SK-N-SH (cell line): ENCODE results near the gene ATP11A. TPM values are rescaled to one million over a fixed set of nuclear protein-coding genes. Genes with fewer than 3 reads are reported as not detected.

Experiments used
- CTCF ChIA-PET: fragments of 300-600, 350-600 bp; formaldehyde crosslinking; extraction: SDS; loops from one replicate; lab custom pipeline; 2021; lab: Yijun Ruan, JAX
- POLR2A ChIA-PET: fragments of 350-600 bp; sonication (Branson Sonifier 250); formaldehyde crosslinking; extraction: SDS; loops from one replicate; lab custom pipeline; 2020; ENCODE audit warnings: antibody characterized with exemption, inconsistent platforms; lab: Yijun Ruan, JAX
- DNase-seq: peaks from one replicate; pipeline ENCODE4 v3.0.0; 2012
- H2AFZ ChIP-seq: fragments of 200-600 bp; sonication (generic); 2 replicates; pipeline ENCODE4 v1.8.1; 2016; ENCODE audit warnings: antibody characterized with exemption, mild to moderate bottlenecking, low read depth
- H3F3A ChIP-seq: fragments of 200-600 bp; sonication (generic); replicated peaks from 2 replicates; pipeline ENCODE3; 2016; ENCODE audit warnings: antibody characterized with exemption, mild to moderate bottlenecking; ENCODE audit not compliant: insufficient read depth
- H3K27ac ChIP-seq, 2 experiments: fragments of 200-500 bp in 1 of 2; fragments of 200-600 bp in 1 of 2; sonication (Bioruptor generic) in 1 of 2; sonication (generic), shearing (Covaris generic) in 1 of 2; 2 replicates each; pipeline versions ENCODE4 v1.5.1 to v1.6.1; 2014 to 2016; ENCODE audit warnings: low read depth in 2 of 2, inconsistent platforms in 1 of 2, low read length in 1 of 2, mild to moderate bottlenecking in 1 of 2, mixed read lengths in 1 of 2
- H3K27me3 ChIP-seq: fragments of 200-600 bp; sonication (generic), shearing (Covaris generic); 2 replicates; pipeline ENCODE4 v1.6.1; 2016; ENCODE audit warnings: mixed run types; ENCODE audit not compliant: insufficient read depth
- H3K36me3 ChIP-seq, 2 experiments: fragments of 200-500 bp in 1 of 2; fragments of 200-600 bp in 1 of 2; sonication (Bioruptor generic) in 1 of 2; sonication (generic) in 1 of 2; replicated peaks in 1 of 2; 2 replicates each; pipeline versions ENCODE3 to v1.5.1; 2014 to 2016; ENCODE audit warnings: low read length in 1 of 2, mild to moderate bottlenecking in 1 of 2; ENCODE audit not compliant: insufficient read depth in 2 of 2, control insufficient read depth in 1 of 2
- H3K4me1 ChIP-seq, 2 experiments: fragments of 200-500 bp in 1 of 2; fragments of 200-600 bp in 1 of 2; sonication (Bioruptor generic) in 1 of 2; sonication (generic), shearing (Covaris generic) in 1 of 2; 2 replicates each; pipeline versions ENCODE4 v1.5.1 to v1.6.1; 2014 to 2016; ENCODE audit warnings: low read depth in 1 of 2, low read length in 1 of 2, mixed run types in 1 of 2; ENCODE audit not compliant: insufficient read depth in 2 of 2, control insufficient read depth in 1 of 2
- H3K4me2 ChIP-seq: fragments of 200-600 bp; sonication (generic), shearing (Covaris generic); 2 replicates; pipeline ENCODE4 v1.6.1; 2017; ENCODE audit warnings: mixed run types
- H3K4me3 ChIP-seq, 2 experiments: fragments of 200-500 bp in 1 of 2; fragments of 200-600 bp in 1 of 2; sonication (Bioruptor generic) in 1 of 2; sonication (generic), shearing (Covaris generic) in 1 of 2; 2 replicates each; pipeline versions ENCODE4 v1.5.1 to v1.8.1; 2014 to 2016; ENCODE audit warnings: low read depth in 2 of 2, inconsistent platforms in 1 of 2, low read length in 1 of 2, mild to moderate bottlenecking in 1 of 2, mixed read lengths in 1 of 2, moderate library complexity in 1 of 2
- H3K79me2 ChIP-seq: fragments of 200-600 bp; sonication (generic); 2 replicates; pipeline ENCODE4 v1.8.1; 2017; ENCODE audit warnings: mild to moderate bottlenecking; ENCODE audit not compliant: insufficient read depth
- H3K9ac ChIP-seq: fragments of 200-600 bp; sonication (generic); 2 replicates; pipeline ENCODE4 v1.6.1; 2017; ENCODE audit warnings: mixed run types
- H3K9me2 ChIP-seq: fragments of 200-600 bp; sonication (generic); 2 replicates; pipeline ENCODE4 v1.6.1; 2017; ENCODE audit warnings: mixed run types
- H3K9me3 ChIP-seq: fragments of 200-600 bp; sonication (generic); 2 replicates; pipeline ENCODE4 v1.6.1; 2017; ENCODE audit warnings: mixed run types, mild to moderate bottlenecking, moderate library complexity
- H4K20me1 ChIP-seq: fragments of 200-600 bp; sonication (generic); 2 replicates; pipeline ENCODE4 v1.6.1; 2017; ENCODE audit warnings: mild to moderate bottlenecking, mixed run types; ENCODE audit not compliant: insufficient read depth
- ELF1 ChIP-seq: IDR thresholded peaks from 2 replicates; pipeline ENCODE4 v1.4.0; 2012
- EP300 ChIP-seq, 2 experiments: IDR thresholded peaks; 2 replicates each; pipeline versions ENCODE4 v1.4.0 to v1.6.1; 2012; ENCODE audit warnings: borderline replicate concordance in 1 of 2, low read depth in 1 of 2, low read length in 1 of 2
- EZH2phosphoT487 ChIP-seq: fragments of 200-600 bp; sonication (generic); IDR thresholded peaks from 2 replicates; pipeline ENCODE4 v1.6.1; 2017; ENCODE audit warnings: low read depth, mixed run types, mild to moderate bottlenecking, antibody characterized with exemption, moderate library complexity, borderline replicate concordance
- FOXM1 ChIP-seq: IDR thresholded peaks from 2 replicates; pipeline ENCODE4 v1.4.0; 2012; ENCODE audit warnings: low read depth, mild to moderate bottlenecking
- GATA2 ChIP-seq: sonication (generic); formaldehyde crosslinking; IDR thresholded peaks from 2 replicates; pipeline ENCODE4 v1.5.0; 2020; ENCODE audit warnings: mild to moderate bottlenecking, missing genetic modification reagents
- MEF2A ChIP-seq: IDR thresholded peaks from 2 replicates; pipeline ENCODE4 v1.4.0; 2012; ENCODE audit warnings: low read depth, borderline replicate concordance
- PBX3 ChIP-seq: IDR thresholded peaks from 2 replicates; pipeline ENCODE4; 2012
- YY1 ChIP-seq: IDR thresholded peaks from 2 replicates; pipeline ENCODE4 v1.4.0; 2012; ENCODE audit warnings: low read depth, mild to moderate bottlenecking
- WGBS: methylation state at CpG from one replicate; pipeline ENCODE4 v1.1.6; 2017; ENCODE audit warnings: low lambda C conversion rate; 5-methylcytosine and 5-hydroxymethylcytosine counted together
- polyA plus RNA-seq, 3 experiments: library from polyadenylated mRNA; depleted of rRNA; stranded (reverse); fragments of >200 nt; gene quantifications; 2 replicates each; pipeline ENCODE4 v1.2.3, GENCODE V29; 2012
- TF ChIP-seq, protein P1 (sequence below): IDR thresholded peaks from 2 replicates; pipeline ENCODE4 v1.4.0; 2012; ENCODE audit warnings: low read depth, borderline replicate concordance
- TF ChIP-seq, protein P2 (sequence below): fragments of 200-600 bp; sonication (generic); IDR thresholded peaks from 2 replicates; pipeline ENCODE4 v1.6.1; 2017; ENCODE audit warnings: antibody characterized with exemption, mild to moderate bottlenecking, moderate library complexity
- TF ChIP-seq, protein P3 (sequence below): fragments of 150-350 bp; IDR thresholded peaks from 2 replicates; pipeline ENCODE4 v1.6.1; 2016; ENCODE audit warnings: mild to moderate bottlenecking, low read depth, low read length

Gene ATP11A
- polyA plus RNA-seq, 1 of the 3 experiments (the other 2 are of a cell fraction) = 4.1 TPM

DNA sequence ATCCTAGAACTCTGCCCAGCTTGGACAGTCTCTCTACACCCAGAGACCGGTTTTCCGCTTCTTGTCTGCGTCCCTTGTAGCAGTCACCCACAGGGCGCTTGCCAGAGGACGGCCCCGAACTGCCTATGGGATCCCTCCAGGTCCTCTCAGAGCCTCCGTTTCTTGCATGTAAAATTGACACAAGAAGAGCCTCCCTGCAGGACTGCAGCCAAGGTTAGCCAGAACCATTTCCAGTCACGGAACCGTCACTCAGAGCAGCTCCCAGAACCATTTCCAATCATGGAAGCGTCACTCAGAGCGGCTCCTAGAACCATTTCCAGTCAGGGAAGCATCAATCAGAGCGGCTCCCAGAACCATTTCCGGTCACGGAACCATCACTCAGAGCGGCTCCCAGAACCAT lies 65.5 kb downstream of the ATP11A start:
- Histone ChIP-seq H3K27me3 (no peaks in the 10 kb centered on the region), H2AFZ (no peak overlapping the region), H4K20me1 (no peaks in the 10 kb centered on the region), H3K79me2 (no peaks in the 10 kb centered on the region; the same call in 1 of the 2 replicates), H3K9me3 (no peaks in the 10 kb centered on the region), H3K9ac (no peak overlapping the region), H3F3A (no peaks in the 10 kb centered on the region), H3K27ac (no peak overlapping the region), H3K4me1 (peaks cover 0 to 6% of the 10 kb centered on the region in 2 experiments; a peak in 1 of 4 replicates), H3K4me3 (no peak overlapping the region), H3K9me2 (no peaks in the 10 kb centered on the region), H3K4me2 (no peak overlapping the region), H3K36me3 (peaks cover 0 to 2% of the 10 kb centered on the region in 2 experiments)
- TF ChIP-seq FOXM1 = no peak
- TF ChIP-seq, protein P1, sequence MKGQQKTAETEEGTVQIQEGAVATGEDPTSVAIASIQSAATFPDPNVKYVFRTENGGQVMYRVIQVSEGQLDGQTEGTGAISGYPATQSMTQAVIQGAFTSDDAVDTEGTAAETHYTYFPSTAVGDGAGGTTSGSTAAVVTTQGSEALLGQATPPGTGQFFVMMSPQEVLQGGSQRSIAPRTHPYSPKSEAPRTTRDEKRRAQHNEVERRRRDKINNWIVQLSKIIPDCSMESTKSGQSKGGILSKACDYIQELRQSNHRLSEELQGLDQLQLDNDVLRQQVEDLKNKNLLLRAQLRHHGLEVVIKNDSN = no peak
- TF ChIP-seq, protein P2, sequence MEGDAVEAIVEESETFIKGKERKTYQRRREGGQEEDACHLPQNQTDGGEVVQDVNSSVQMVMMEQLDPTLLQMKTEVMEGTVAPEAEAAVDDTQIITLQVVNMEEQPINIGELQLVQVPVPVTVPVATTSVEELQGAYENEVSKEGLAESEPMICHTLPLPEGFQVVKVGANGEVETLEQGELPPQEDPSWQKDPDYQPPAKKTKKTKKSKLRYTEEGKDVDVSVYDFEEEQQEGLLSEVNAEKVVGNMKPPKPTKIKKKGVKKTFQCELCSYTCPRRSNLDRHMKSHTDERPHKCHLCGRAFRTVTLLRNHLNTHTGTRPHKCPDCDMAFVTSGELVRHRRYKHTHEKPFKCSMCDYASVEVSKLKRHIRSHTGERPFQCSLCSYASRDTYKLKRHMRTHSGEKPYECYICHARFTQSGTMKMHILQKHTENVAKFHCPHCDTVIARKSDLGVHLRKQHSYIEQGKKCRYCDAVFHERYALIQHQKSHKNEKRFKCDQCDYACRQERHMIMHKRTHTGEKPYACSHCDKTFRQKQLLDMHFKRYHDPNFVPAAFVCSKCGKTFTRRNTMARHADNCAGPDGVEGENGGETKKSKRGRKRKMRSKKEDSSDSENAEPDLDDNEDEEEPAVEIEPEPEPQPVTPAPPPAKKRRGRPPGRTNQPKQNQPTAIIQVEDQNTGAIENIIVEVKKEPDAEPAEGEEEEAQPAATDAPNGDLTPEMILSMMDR = no peak
- TF ChIP-seq EZH2phosphoT487 = no peak
- no peak for TF ChIP-seq YY1
- DNase-seq = no peak
- WGBS = 89% methylated on average over 12 of the region's 15 CpGs
- POLR2A ChIA-PET = no interaction called here
- CTCF ChIA-PET = no interaction called here

GRCh38 chr13:112756081-112756480 lies 66.2 kb downstream of the ATP11A start:
- Histone ChIP-seq H3K4me2 (no peak overlapping the region), H3F3A (no peaks in the 10 kb centered on the region), H3K27ac (no peak overlapping the region), H3K9me2 (no peaks in the 10 kb centered on the region), H3K36me3 (peaks cover 0 to 2% of the 10 kb centered on the region in 2 experiments), H3K4me3 (no peak overlapping the region), H3K4me1 (peaks cover 0 to 6% of the 10 kb centered on the region in 2 experiments; a peak in 1 of 4 replicates), H3K9ac (no peak overlapping the region), H3K9me3 (no peaks in the 10 kb centered on the region), H4K20me1 (no peaks in the 10 kb centered on the region), H3K27me3 (no peaks in the 10 kb centered on the region), H3K79me2 (no peaks in the 10 kb centered on the region; the same call in 1 of the 2 replicates), H2AFZ (no peak overlapping the region)
- TF ChIP-seq, protein P3, sequence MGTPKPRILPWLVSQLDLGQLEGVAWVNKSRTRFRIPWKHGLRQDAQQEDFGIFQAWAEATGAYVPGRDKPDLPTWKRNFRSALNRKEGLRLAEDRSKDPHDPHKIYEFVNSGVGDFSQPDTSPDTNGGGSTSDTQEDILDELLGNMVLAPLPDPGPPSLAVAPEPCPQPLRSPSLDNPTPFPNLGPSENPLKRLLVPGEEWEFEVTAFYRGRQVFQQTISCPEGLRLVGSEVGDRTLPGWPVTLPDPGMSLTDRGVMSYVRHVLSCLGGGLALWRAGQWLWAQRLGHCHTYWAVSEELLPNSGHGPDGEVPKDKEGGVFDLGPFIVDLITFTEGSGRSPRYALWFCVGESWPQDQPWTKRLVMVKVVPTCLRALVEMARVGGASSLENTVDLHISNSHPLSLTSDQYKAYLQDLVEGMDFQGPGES = no peak
- TF ChIP-seq GATA2 (CRISPR knock-in tag) = no peak
- TF ChIP-seq MEF2A = no peak
- no peak for TF ChIP-seq EP300 (IDR thresholded peaks at IDR 0.05; ENCODE audit: borderline replicate concordance in 1 of 2, low read depth in 1 of 2, low read length in 1 of 2)
- TF ChIP-seq PBX3 = no peak
- TF ChIP-seq ELF1 = no peak
- TF ChIP-seq, protein P1 = no peak
- ChIA-PET CTCF (no interaction called here), POLR2A (no interaction called here)
- no peak for DNase-seq
- whole genome bisulfite sequencing = 98% methylated on average over 7 of the region's 7 CpGs
